T-helper 2 cell treated with Interferon-gamma antibody and Interleukin-4, amounts not matched to agents 5 μg/mL and 100 μg/mL, for 36 hours (primary cell): Measurements from ENCODE around the gene POLD1.

ENCODE experiments used
- DNase-seq: peaks from one replicate; pipeline ENCODE4 v3.0.0; 2021; ENCODE audit warnings: low spot score
- H3K27ac Mint-ChIP-seq: one replicate; pipeline ENCODE4 v1.8.0; 2021; ENCODE audit warnings: mild to moderate bottlenecking, mixed read lengths
- H3K27me3 Mint-ChIP-seq: one replicate; pipeline ENCODE4 v1.8.0; 2021; ENCODE audit warnings: low read depth, mixed read lengths
- H3K36me3 Mint-ChIP-seq: one replicate; pipeline ENCODE4 v1.8.0; 2021; ENCODE audit warnings: low read depth, mixed read lengths
- H3K4me1 Mint-ChIP-seq: one replicate; pipeline ENCODE4 v1.8.0; 2021; ENCODE audit warnings: low read depth, mixed read lengths
- H3K4me3 Mint-ChIP-seq: one replicate; pipeline ENCODE4 v1.8.0; 2022; ENCODE audit warnings: mild to moderate bottlenecking, moderate library complexity, mixed read lengths
- H3K9me3 Mint-ChIP-seq: one replicate; pipeline ENCODE4 v1.8.0; 2021; ENCODE audit warnings: mixed read lengths

POLD1 gene

DNA sequence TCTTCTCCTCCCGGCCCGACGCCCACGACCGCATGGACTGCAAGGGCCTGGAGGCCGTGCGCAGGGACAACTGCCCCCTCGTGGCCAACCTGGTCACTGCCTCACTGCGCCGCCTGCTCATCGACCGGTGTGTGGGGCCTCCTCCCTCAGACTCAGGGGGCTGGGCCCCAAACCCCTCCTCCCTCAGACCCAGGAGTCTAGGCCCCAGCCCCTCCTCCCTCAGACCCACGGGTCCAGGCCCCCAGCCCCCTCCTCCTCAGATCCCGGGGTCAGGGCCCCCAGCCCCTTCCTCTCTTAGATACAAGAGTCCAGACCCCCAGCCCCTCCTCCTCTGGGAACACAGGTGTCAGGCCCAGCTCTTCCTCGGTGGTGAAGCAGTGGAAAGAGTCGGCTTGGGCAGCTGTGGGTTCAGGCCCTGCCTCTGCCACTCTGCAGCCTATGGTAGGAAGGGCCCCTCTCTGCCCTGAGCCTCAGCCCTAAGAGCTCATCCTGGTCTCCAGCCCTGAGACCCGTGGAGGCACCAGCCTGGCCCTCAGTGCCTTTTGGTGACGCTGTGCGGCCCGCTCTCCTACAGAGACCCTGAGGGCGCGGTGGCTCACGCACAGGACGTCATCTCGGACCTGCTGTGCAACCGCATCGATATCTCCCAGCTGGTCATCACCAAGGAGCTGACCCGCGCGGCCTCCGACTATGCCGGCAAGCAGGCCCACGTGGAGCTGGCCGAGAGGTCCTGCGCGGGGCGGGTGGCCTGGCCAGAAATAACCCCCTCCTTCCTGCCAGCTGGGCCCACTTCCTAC, 30.9 kb downstream of the POLD1 start:
- peak; percentile 69 for DNase-seq
- Mint-ChIP-seq H3K4me3 (no peak overlapping the region), H3K27ac (no peak overlapping the region), H3K9me3 (no peaks in the 10 kb centered on the region), H3K36me3 (peaks cover 20% of the 10 kb centered on the region), H3K4me1 (peaks cover 2% of the 10 kb centered on the region), H3K27me3 (peaks cover 8% of the 10 kb centered on the region)

DNA sequence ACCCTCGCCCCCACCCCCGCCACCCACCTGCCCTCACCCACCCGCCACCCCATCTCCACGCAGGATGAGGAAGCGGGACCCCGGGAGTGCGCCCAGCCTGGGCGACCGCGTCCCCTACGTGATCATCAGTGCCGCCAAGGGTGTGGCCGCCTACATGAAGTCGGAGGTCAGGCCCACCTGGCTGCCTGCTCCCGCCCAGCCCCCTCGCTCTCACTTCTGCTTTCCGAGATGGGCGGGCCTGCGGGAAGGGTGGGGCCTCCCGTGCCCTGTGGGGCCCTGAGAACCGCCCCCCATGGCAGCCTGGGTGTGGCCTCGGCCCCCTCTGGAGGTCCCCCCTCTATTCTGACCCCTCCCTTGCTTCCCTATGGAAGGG, 31.5 kb downstream of the POLD1 start:
- H3K9me3 Mint-ChIP-seq: no peaks in the 10 kb centered on the region
- H3K4me1 Mint-ChIP-seq: peaks cover 4% of the 10 kb centered on the region

DNA sequence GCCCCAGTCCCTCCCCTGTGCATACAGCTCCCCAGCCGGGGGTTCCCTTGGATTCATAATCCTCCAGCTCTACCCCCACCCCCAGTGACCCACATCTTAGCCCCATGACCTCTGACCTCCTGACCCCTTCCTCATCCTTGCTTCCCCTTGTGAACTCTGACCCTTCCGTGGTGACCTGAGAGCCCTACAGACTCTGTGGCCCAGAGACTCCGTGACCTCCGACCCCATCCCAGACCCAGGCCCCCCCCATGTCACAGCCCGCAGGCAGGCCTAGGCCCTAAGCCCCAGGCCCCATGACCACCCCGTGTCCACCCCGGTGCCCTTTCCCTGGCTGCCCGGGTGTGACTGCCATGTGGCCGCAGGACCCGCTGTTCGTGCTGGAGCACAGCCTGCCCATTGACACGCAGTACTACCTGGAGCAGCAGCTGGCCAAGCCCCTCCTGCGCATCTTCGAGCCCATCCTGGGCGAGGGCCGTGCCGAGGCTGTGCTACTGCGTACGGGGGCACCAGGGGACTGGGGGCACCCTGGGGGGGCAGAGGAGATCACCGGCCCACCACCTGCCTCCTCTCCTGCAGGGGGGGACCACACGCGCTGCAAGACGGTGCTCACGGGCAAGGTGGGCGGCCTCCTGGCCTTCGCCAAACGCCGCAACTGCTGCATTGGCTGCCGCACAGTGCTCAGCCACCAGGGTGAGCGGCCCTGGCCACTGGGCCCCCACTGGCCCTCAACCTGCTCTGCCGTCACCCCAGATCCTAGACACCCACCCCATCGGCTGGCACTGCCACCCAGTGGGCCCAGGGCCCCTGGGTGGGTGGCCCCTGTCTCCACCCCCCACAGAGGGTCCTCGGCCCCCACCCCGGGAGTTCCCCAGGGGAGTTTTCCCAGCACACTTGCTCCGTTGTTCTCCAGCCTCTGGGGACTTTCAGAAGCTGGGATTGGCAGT, 32.2 kb downstream of the POLD1 start:
- H3K27me3 Mint-ChIP-seq: peaks cover 12% of the 10 kb centered on the region
- no peak overlapping the region for H3K4me3 Mint-ChIP-seq
- H3K27ac Mint-ChIP-seq: no peak overlapping the region
- H3K36me3 Mint-ChIP-seq: peaks cover 18% of the 10 kb centered on the region
- no peaks in the 10 kb centered on the region for H3K9me3 Mint-ChIP-seq
- DNase-seq: no peak
- H3K4me1 Mint-ChIP-seq: peaks cover 4% of the 10 kb centered on the region

More for the DNA sequence above, 31.5 kb downstream of the POLD1 start:
- no peak for DNase-seq
- Mint-ChIP-seq H3K4me3 (no peak overlapping the region), H3K36me3 (peaks cover 19% of the 10 kb centered on the region), H3K27me3 (peaks cover 12% of the 10 kb centered on the region), H3K27ac (no peak overlapping the region)

DNA sequence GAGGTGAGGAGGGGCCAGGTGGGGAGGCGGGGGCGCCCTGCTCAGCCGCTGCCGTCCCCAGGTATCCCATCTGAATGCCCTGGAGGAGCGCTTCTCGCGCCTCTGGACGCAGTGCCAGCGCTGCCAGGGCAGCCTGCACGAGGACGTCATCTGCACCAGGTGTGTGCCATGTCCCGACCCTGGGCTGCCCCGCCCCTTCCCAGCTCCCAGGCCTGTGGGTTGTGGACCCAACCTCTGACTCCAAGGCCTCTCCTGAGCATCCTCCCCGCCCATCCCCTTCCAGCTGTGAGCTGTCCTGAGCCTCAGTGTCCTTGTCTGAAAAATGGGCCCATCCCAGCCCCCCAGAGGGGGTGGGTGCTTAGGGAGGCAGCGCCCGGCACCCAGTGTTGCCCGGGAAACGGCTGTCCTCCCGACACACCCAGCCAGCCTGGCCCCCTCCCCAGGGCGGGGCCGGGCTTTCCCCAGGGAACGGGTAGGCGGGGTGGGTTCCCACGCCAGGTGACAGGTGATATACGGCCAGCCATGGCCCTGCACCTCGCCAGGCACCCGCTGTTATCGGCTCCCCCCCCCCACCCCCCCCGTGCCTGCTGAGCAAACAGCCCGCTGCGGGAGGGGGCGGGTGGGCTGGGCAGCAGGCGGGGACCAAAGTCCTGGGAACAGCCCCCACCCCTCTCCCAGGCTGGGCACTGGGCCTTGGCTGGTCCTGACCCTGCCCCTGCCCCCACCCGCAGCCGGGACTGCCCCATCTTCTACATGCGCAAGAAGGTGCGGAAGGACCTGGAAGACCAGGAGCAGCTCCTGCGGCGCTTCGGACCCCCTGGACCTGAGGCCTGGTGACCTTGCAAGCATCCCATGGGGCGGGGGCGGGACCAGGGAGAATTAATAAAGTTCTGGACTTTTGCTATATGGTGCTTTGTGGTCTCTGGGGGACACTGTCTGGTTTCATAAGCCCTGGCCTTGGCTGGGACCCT, 33.2 kb downstream of the POLD1 start:
- no peak for DNase-seq
- Mint-ChIP-seq H3K36me3 (peaks cover 17% of the 10 kb centered on the region), H3K9me3 (no peaks in the 10 kb centered on the region), H3K4me1 (peaks cover 4% of the 10 kb centered on the region), H3K27ac (no peak overlapping the region), H3K27me3 (peaks cover 12% of the 10 kb centered on the region), H3K4me3 (no peak overlapping the region)

DNA sequence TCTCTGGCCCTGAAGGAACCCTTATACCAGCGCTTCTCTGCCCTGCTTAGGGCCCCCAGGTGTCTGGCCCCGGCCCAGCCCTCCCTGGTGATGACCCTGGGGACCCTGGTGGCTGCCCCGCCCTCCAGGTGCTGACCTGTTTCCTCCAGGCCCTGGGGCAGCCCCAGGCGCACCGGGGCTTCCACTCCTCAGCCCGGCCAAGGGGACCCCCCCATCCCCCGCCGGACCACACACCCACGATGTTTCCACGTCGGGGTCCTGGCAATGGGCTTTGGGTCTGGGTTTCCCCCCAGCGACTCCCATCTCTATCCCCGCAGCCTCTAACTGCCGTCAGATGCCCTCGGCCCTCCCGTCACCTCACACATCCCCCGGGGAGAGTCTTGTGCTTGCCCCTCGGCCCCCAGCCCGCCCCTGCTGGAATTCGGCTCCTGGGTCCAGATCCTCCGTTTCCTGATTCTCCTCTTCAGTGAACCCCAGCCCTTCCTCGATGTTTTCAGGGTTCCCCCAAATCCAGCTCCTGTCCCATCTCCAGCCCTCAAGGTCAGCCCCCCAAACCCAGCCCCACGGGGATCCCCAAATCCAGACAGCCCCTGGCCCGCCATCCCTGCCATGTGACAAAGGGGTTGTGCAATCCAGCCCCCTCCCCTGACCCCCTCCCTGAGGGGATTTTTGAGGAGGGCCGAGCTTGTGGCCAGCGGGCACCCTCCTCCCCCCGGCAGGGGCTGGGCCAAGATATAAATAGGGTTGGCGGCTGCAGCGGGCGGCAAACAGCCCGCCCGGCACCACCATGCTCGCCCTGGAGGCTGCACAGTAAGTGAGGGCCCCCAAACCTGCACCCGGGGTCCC, 34.3 kb downstream of the POLD1 start, which contains the start of gene SPIB:
Gene SPIB, plus strand, starts transcription at position 763 of the 846 bp plus-strand sequence. Its CDS starts 25 bp downstream, at position 788.
- Mint-ChIP-seq H3K27ac (peak within 1 kb of the TSS; percentile 22), H3K4me1 (peaks cover 4% of the 10 kb centered on the region)

DNA sequence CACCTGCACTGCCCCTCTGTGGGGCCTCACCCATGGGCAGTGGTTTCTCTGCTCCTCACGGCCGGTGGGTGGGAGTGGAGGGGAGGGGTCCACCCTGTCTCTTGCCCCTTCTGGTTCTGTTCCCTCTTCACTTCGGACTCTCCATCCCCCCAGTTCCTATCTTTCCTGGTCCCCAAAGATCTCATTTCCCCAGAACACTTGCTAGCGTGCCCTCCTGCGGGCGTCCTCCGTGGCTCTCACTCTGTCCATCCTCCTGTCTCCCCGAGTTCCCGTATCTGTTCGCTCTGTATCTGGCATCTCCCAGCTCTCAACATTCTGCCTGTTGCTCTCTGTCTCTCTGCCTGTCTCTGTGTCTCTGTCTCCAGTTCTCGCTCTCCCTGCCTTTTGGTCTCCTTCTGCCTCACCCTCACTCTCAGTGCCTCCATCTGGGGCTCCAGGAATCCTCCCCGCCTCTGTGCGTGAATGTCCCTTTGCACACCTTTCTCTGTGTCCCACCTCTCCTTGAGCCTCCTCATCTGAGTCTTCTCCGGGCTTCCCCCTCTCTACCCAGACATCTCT, 35.0 kb downstream of the POLD1 start:
- Mint-ChIP-seq H3K4me1 (peaks cover 4% of the 10 kb centered on the region), H3K9me3 (no peaks in the 10 kb centered on the region), H3K4me3 (no peak overlapping the region), H3K27ac (peak overlapping the region; percentile 22), H3K27me3 (peaks cover 12% of the 10 kb centered on the region), H3K36me3 (peaks cover 9% of the 10 kb centered on the region)
- DNase-seq: no peak

More for the DNA sequence above, 34.3 kb downstream of the POLD1 start, which contains the start of gene SPIB:
- DNase-seq: no peak
- no peaks in the 10 kb centered on the region for H3K9me3 Mint-ChIP-seq
- H3K27me3 Mint-ChIP-seq: peaks cover 12% of the 10 kb centered on the region
- H3K4me3 Mint-ChIP-seq: no peak within 1 kb of the TSS
- H3K36me3 Mint-ChIP-seq: peaks cover 13% of the 10 kb centered on the region

DNA sequence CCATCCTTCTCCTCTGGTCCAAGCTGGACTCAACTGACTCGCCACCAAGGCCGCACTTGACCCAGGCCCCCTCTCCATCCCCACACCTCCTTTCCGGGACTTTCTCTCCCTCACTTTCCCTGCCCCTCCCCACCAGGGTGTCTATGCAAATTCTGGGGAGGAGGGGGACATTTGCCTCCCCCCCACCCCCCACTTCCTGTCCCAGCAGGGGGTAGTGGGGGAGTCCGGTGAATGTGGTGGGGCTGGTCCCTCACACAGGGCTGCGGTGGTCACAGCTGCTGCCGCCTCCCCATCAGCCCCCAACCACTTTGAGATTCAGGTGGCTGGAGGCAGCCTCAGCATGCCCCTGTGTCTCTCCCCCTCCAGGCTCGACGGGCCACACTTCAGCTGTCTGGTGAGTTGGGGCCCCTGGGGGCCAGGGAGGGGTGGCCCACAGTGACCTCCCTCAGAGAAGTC, 35.5 kb downstream of the POLD1 start:
- Mint-ChIP-seq H3K4me3 (no peak overlapping the region), H3K27me3 (peaks cover 12% of the 10 kb centered on the region), H3K4me1 (peaks cover 4% of the 10 kb centered on the region), H3K9me3 (no peaks in the 10 kb centered on the region), H3K27ac (no peak overlapping the region), H3K36me3 (peaks cover 5% of the 10 kb centered on the region)
- DNase-seq: no peak

DNA sequence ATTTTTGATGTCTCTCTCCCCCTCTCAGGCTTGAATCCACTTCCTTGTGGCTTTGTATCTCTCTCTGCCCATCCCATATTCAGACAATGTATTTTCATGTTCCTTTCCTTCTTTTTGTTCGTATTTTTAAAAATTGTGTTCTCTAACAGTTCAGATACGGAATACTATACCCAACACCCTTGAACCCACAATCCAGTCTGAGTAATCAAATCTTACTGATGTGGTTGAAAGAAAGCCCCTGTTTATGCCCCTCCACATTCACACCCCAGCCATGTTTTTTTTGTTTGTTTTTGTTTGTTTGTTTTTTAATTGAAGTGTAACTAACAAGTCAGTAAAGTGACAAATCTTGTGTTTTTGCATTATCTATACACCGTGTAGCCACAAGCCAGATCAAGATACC, 36.0 kb downstream of the POLD1 start:
- Mint-ChIP-seq H3K36me3 (peaks cover 3% of the 10 kb centered on the region), H3K27ac (no peak overlapping the region), H3K4me1 (peaks cover 4% of the 10 kb centered on the region), H3K27me3 (peaks cover 12% of the 10 kb centered on the region), H3K4me3 (no peak overlapping the region), H3K9me3 (no peaks in the 10 kb centered on the region)
- no peak for DNase-seq

DNA sequence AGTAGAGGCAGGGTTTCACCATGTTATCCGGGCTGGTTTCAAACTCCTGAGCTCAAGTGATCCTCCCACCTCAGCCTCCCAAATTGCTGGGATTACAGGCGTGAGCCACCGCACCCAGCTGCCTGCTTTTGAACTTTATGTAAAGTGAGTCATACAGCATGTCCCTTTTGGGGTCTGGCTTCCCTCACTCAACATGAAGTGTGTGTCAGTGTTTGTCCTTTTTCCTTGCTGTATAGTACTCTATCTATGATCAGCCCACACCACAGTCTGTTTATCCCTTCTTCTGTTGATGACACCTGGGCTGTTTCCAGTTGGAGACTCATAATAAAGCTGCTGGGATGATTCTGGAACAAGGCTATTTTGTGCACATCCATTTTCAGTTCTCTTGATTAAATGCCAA, 36.7 kb downstream of the POLD1 start:
- Mint-ChIP-seq H3K4me3 (no peak overlapping the region), H3K27me3 (peaks cover 12% of the 10 kb centered on the region), H3K4me1 (peaks cover 4% of the 10 kb centered on the region), H3K9me3 (no peaks in the 10 kb centered on the region), H3K36me3 (peaks cover 3% of the 10 kb centered on the region), H3K27ac (no peak overlapping the region)
- no peak for DNase-seq

DNA sequence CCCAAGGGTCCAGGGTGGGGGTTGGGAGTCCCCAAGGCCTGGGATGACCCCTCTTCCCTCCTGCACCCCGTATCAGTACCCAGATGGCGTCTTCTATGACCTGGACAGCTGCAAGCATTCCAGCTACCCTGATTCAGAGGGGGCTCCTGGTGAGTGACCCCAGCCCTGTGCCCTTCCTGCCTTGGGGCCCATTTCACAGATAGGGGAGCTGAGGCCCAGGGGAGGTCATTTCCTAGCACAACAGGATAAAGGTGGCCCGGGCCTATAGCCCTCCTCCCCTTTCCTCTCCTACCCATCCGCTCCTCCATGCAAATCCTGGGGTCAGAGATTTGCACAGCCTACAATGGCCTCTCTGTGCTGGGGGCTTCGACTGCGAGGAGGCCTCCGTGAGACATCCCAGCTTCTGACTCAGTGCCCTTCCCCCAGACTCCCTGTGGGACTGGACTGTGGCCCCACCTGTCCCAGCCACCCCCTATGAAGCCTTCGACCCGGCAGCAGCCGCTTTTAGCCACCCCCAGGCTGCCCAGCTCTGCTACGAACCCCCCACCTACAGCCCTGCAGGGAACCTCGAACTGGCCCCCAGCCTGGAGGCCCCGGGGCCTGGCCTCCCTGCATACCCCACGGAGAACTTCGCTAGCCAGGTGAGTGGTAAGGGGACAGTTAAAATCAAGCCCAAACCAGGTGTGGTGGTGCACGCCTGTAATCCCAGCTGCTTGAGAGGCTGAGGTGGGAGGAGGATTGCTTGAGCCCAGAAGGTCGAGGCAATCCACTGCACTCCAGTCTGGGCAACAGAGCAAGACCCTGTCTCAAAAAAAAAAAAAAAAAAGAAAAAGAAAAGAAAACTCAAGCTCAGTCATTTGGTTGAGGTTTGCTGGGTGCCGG, 38.5 kb downstream of the POLD1 start:
- Mint-ChIP-seq H3K9me3 (no peaks in the 10 kb centered on the region), H3K27me3 (peaks cover 12% of the 10 kb centered on the region), H3K4me1 (peaks cover 4% of the 10 kb centered on the region), H3K27ac (no peak overlapping the region), H3K4me3 (no peak overlapping the region), H3K36me3 (peaks cover 3% of the 10 kb centered on the region)
- no peak for DNase-seq

DNA sequence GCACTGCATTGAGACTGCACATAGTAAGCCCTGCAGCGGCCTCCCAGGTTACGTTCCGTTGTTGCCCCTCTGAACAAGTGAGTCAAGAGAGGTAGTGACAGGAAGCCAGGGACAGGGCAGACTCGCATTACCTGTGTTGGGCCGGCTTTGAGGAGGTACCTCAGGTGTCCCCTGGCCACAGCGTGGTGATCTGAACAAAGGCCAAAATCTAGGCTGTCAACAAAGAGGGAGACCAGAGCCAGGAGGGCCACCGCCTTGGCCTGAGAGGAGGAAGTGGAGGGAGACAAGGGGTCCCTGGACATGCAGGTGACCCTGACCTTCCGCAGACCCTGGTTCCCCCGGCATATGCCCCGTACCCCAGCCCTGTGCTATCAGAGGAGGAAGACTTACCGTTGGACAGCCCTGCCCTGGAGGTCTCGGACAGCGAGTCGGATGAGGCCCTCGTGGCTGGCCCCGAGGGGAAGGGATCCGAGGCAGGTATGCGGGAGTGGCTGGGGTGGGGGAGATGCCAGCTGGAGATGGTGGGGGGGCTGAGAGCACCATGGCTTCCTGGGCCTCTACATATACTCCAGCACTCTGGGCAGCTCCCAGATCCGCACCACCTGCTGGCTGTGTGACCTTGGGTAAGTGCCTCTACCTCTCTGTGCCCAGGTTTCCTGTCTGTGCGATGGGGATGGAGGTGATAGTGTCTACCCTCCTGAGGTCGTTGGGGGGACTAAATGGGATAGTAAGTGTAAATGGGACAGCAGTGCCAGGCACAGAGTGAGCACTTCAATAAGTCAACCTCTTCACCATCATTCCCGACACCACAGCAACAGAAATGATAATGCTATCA, 39.3 kb downstream of the POLD1 start:
- Mint-ChIP-seq H3K9me3 (no peaks in the 10 kb centered on the region), H3K4me3 (no peak overlapping the region), H3K4me1 (peaks cover 4% of the 10 kb centered on the region), H3K27ac (no peak overlapping the region), H3K27me3 (peaks cover 12% of the 10 kb centered on the region), H3K36me3 (peaks cover 3% of the 10 kb centered on the region)
- no peak for DNase-seq
